Kidney (tissue), 14 donors: ENCODE results near the gene DTYMK. TPM values are rescaled to one million over a fixed set of nuclear protein-coding genes. Genes with fewer than 3 reads are reported as not detected.

Source experiments
- DNase-seq, 5 donors: peaks; one replicate each; pipeline ENCODE4 v3.0.0-alpha.2; 2013 to 2020
- FAIRE-seq: peaks from 2 replicates; lab custom pipeline; 2012; peaks lifted over from hg19 to GRCh38; lab: Jason Lieb, UNC
- H3K27ac ChIP-seq, 2 donors: one replicate each; pipeline ENCODE4 v1.7.0; 2013; ENCODE audit warnings: low read depth in 2 of 2, low read length in 2 of 2, inconsistent platforms in 1 of 2
- H3K27me3 ChIP-seq: one replicate; pipeline ENCODE4 v1.7.1; 2013; ENCODE audit warnings: low read length, inconsistent platforms; ENCODE audit not compliant: control insufficient read depth, insufficient read depth
- H3K36me3 ChIP-seq, 3 donors: one replicate each; pipeline versions ENCODE4 v1.7.0 to v1.7.1; 2013; ENCODE audit warnings: low read length in 3 of 3, control low read depth in 1 of 3, inconsistent platforms in 1 of 3; ENCODE audit not compliant: insufficient read depth in 3 of 3, control insufficient read depth in 2 of 3
- H3K4me1 ChIP-seq, 3 donors: one replicate each; pipeline versions ENCODE4 v1.7.0 to v1.7.1; 2013; ENCODE audit warnings: low read length in 3 of 3, inconsistent platforms in 1 of 3, low read depth in 1 of 3; ENCODE audit not compliant: control insufficient read depth in 2 of 3, insufficient read depth in 2 of 3
- H3K4me3 ChIP-seq, 3 donors: one replicate each; pipeline versions ENCODE4 v1.7.0 to v1.8.1; 2013; ENCODE audit warnings: low read length in 3 of 3, control low read depth in 1 of 3, inconsistent platforms in 1 of 3
- H3K9ac ChIP-seq, 3 donors: one replicate each; pipeline versions ENCODE4 v1.7.0 to v1.7.1; 2013; ENCODE audit warnings: low read length in 3 of 3, control low read depth in 1 of 3, inconsistent platforms in 1 of 3
- H3K9me3 ChIP-seq, 3 donors: one replicate each; pipeline versions ENCODE4 v1.7.0 to v1.7.1; 2013; ENCODE audit warnings: low read length in 3 of 3, control low read depth in 1 of 3, inconsistent platforms in 1 of 3; ENCODE audit not compliant: control insufficient read depth in 2 of 3, insufficient read depth in 1 of 3
- intact Hi-C: fragments of 100-400 bp; cut with DNase I; formaldehyde crosslinking; loops from one replicate; pipeline ENCODE4 v1.11.1; 2022
- polyA plus RNA-seq: library from polyadenylated mRNA; stranded (reverse); fragments of 350-450 nt; fragmentation: Illumina TruSeq; extraction: RNeasy Lipid Tissue Mini Kit (QIAGEN cat#74804); gene quantifications from one replicate; pipeline ENCODE4 v1.2.3, GENCODE V29; 2014; ENCODE audit warnings: low read depth, low replicate concordance; ENCODE audit not compliant: insufficient read depth
- total RNA-seq: library from RNA; stranded (reverse); fragmentation: NEBNext Ultra II Directional; extraction: Animal tissue kit (Norgen Biotek cat#: 25700); gene quantifications from one replicate; pipeline ENCODE4 v1.2.1, GENCODE V29; 2021
- TF ChIP-seq, protein P1 (sequence below): IDR thresholded peaks from 3 replicates; pipeline ENCODE4 v1.5.1; 2012; ENCODE audit warnings: mild to moderate bottlenecking, moderate library complexity, borderline replicate concordance; ENCODE audit not compliant: insufficient read depth; ENCODE audit errors: extremely low read depth
- donor health status: control.
- donor health status: control.
- donor health status: control.
- donor health status: control.
- donor health status: control.
- donor health status: DM: yes; HTN: yes; CAD: no.
- donor health status: Normal renal cell carcinoma (clear cell type).

DTYMK gene
- total and polyA plus RNA-seq, 2 donors from 2014 or later = 19.0 to 27.1 TPM

DNA sequence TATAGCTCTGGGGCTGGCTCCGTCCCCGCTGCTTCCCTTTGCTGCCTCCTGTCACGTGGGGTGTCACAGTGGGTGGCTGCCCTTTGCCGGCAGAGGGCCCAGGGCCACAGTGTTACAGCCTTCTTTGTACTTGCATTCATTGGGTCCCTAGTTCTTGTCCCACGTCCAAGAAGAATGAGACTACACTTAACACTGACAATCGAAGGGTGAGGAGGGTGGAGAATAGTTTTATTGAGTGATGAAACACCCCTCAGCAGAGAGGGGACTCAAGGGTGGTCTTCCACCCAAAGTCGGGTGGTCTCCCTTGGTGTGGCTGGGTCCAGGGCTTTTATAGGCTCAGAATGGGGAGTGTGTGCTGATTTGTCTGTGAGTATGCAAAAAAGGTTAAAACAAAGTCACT lies 47.2 kb downstream of the DTYMK start:
- Histone ChIP-seq H3K4me3 (no peak overlapping the region), H3K9me3 (peaks cover 0 to 7% (median 0%) of the 10 kb centered on the region in 3 donors), H3K27ac (no peak overlapping the region), H3K27me3 (no peaks in the 10 kb centered on the region), H3K36me3 (peaks cover 0 to 7% (median 0%) of the 10 kb centered on the region in 3 donors), H3K9ac (no peak overlapping the region), H3K4me1 (peaks cover 3 to 17% (median 5%) of the 10 kb centered on the region in 3 donors)
- DNase-seq (no peak), FAIRE-seq (no peak)
- TF ChIP-seq, protein P1, sequence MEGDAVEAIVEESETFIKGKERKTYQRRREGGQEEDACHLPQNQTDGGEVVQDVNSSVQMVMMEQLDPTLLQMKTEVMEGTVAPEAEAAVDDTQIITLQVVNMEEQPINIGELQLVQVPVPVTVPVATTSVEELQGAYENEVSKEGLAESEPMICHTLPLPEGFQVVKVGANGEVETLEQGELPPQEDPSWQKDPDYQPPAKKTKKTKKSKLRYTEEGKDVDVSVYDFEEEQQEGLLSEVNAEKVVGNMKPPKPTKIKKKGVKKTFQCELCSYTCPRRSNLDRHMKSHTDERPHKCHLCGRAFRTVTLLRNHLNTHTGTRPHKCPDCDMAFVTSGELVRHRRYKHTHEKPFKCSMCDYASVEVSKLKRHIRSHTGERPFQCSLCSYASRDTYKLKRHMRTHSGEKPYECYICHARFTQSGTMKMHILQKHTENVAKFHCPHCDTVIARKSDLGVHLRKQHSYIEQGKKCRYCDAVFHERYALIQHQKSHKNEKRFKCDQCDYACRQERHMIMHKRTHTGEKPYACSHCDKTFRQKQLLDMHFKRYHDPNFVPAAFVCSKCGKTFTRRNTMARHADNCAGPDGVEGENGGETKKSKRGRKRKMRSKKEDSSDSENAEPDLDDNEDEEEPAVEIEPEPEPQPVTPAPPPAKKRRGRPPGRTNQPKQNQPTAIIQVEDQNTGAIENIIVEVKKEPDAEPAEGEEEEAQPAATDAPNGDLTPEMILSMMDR = no peak
- intact Hi-C loops = no loop called here

DNA sequence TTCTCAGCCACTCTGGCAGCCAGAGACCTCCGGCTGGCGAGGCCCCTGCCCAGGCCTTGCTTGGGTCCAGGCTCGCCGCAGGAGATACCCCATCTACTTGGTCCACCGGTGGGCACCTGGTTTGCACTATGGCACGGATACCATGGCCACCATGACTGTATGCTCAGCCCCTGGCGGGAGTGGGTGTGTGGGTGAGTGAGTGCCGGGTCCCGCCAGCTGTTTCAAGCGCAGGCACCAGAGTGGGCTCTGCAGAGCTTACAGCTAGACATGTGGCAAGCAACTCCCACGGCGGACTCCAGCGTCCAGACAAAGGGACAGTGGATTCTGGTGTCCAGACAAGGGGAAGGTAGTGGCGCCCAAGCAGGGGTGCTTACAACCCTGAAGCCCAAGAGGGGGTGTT lies 47.7 kb downstream of the DTYMK start:
- H3K9me3 ChIP-seq = peaks cover 0 to 7% (median 0%) of the 10 kb centered on the region in 3 donors
- TF ChIP-seq, protein P1 = no peak
- no peak overlapping the region for H3K9ac ChIP-seq
- H3K27me3 ChIP-seq = no peaks in the 10 kb centered on the region
- H3K36me3 ChIP-seq = peaks cover 0 to 7% (median 0%) of the 10 kb centered on the region in 3 donors
- peaks cover 3 to 17% (median 5%) of the 10 kb centered on the region in 3 donors for H3K4me1 ChIP-seq
- no peak overlapping the region for H3K27ac ChIP-seq
- FAIRE-seq (no peak), DNase-seq (peak in 1 of 5 donors; percentile 78)
- intact Hi-C loops = no loop called here
- H3K4me3 ChIP-seq = peak overlapping the region in 2 of 3 donors; percentile 78 to 89

DNA sequence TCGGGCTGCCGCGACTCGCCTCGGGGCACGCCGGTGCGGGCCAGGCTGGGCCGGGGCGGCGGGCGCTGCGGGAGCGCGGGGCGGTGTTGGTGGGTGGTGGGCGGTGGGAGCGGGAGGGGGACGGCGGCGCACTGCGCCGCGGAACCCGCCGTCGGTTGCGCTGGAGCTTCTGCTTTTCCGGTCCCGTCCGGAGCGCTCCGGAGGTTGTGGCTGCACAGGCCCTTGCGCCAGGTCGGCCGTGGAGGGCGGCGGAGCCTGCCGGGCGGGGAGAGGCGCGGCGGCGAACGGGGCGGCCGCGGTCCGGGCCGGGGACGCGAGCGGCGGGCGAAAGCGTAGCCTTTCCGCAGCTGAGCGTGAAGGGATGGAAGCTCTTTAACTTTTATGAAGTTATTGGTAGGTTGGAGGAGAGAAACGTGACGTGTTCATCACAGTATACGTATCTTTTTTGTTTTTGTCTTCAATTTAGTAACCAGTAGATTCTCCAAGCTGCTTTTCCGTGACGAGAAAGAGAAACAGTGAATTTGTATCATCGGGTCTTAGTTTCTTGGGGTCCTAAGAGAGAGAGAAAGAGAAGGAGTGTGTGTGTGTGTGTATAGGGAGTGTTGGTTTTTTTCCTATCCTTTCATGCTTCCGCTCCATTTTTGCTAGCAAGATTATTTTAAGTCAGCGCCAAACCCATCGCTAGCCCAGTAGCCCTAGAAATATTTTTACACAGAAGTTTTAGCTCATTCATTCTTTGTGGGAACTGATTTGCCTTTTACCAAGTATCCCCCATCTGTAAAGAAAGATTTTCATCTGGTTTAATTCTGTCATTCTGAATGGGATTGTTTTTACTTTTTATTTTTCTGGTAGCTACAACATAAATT lies 48.6 kb downstream of the DTYMK start:
- Histone ChIP-seq H3K9ac (peak overlapping the region; percentile 49 to 80 (median 64)), H3K9me3 (peaks cover 0 to 7% (median 0%) of the 10 kb centered on the region in 3 donors), H3K36me3 (peaks cover 0 to 14% (median 2%) of the 10 kb centered on the region in 3 donors), H3K4me3 (peak overlapping the region; percentile 78 to 89 (median 82)), H3K27ac (peak overlapping the region; percentile 98 to 100), H3K27me3 (no peaks in the 10 kb centered on the region), H3K4me1 (peaks cover 3 to 17% (median 5%) of the 10 kb centered on the region in 3 donors)
- TF ChIP-seq, protein P1 = no peak
- FAIRE-seq = no peak
- peak in 1 of 5 donors; percentile 21 for DNase-seq
- intact Hi-C loops = no loop called here
